D721Med (cell line): ENCODE data around the gene PSMB5.
"Not testable (repeated sequence)": the region's sequence is repeated elsewhere in the genome, so short reads cannot be mapped to it uniquely, and the experiment has no call there.

Experiments used
- DNase-seq: peaks from one replicate; pipeline ENCODE4 v3.0.0; 2011; ENCODE audit warnings: low spot score; ENCODE audit not compliant: insufficient read length
- FAIRE-seq: peaks from 2 replicates; lab custom pipeline; 2011; peaks lifted over from hg19 to GRCh38; lab: Jason Lieb, UNC
- TF ChIP-seq, protein P1 (sequence below): IDR thresholded peaks from 2 replicates; pipeline ENCODE4 v1.5.1; 2012; ENCODE audit warnings: mild to moderate bottlenecking, control low read depth; ENCODE audit not compliant: insufficient read depth; ENCODE audit errors: missing control alignments

Gene PSMB5

DNA sequence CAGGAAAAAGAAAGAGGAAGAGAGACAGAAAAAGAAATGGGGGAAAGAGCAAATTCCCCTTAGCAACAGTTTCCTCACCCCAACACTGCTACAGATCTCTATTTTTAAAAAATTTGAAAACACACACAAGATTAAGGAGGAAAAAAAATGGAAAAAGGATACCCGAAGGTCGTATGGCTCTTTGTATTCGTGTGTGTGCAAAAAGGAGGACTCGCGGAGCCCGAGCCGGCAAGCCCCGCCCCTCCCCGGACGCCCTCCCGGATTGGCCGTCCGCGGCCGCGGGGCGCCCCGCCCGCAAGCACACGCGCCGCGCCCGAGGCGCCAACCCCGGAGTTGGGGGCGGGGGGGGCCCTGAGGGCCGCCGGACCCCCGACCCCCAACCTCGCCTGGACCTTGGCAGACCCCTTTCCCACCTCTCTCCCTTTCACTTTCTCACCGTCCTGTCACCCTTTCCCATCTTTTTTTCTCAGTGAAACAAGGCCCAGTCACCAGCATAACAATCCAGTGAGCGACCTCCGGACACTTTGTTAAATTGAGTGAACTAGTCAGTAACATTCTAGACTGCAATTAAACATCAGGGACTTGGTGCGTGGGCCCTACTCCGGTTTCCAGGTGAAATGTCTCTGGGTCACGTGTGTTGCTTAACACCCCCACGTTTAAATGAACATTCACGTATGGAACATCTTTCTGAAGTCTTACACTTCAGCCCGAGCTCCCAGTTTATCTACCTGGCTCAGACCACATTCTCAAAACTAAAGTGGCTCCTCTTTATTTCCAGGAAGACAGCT, 24.6 kb downstream of the PSMB5 start, which contains the start of gene C14orf93:
Gene C14orf93, minus strand, starts transcription at position 205 of the 788 bp plus-strand sequence. CDS start 11,120 bp downstream, outside the sequence.
- DNase-seq (no peak), FAIRE-seq (no peak)
- TF ChIP-seq, protein P1, sequence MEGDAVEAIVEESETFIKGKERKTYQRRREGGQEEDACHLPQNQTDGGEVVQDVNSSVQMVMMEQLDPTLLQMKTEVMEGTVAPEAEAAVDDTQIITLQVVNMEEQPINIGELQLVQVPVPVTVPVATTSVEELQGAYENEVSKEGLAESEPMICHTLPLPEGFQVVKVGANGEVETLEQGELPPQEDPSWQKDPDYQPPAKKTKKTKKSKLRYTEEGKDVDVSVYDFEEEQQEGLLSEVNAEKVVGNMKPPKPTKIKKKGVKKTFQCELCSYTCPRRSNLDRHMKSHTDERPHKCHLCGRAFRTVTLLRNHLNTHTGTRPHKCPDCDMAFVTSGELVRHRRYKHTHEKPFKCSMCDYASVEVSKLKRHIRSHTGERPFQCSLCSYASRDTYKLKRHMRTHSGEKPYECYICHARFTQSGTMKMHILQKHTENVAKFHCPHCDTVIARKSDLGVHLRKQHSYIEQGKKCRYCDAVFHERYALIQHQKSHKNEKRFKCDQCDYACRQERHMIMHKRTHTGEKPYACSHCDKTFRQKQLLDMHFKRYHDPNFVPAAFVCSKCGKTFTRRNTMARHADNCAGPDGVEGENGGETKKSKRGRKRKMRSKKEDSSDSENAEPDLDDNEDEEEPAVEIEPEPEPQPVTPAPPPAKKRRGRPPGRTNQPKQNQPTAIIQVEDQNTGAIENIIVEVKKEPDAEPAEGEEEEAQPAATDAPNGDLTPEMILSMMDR = no peak

DNA sequence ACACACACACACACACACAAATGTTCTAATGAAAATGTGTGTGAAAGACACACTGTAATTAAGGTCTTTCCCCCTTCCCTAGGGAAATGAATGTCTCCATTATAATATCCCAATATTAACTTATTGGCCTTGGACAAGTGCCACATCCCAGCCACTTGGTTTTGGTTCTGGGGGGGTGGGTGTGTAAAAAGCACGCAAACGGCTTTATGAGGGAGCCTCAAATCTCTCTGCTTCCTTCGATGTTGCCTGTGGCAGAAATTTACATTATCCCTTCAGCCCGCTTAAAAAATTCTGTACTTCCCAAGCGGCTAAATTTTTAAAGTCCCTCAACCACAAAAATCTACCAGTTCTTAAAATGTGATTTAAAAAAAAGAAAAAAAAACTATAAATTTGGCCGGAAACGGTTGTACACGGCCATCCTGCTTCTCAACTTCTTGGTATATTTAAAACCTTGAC, 25.2 kb downstream of the PSMB5 start:
- FAIRE-seq = no peak
- DNase-seq = no peak
- TF ChIP-seq, protein P1 = no peak

DNA sequence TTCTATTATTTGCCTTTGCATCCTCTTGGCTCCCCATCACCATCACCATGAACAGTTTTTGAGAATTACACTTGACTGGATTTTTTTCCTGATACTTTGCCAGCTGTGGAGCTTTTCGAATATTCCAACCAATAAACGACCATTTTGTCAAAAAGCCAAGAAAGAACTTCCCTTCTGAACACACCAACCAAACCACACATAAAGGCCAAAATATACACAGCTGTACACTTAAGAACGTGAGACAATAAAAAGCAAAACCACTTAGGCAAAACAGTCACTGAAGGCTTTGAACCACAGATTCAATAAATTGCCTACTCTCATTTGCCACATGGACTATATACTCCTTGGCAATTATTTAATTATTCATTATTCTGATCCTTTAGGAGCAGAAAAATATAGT, 25.9 kb downstream of the PSMB5 start:
- no peak for FAIRE-seq
- TF ChIP-seq, protein P1 = no peak
- DNase-seq = no peak

DNA sequence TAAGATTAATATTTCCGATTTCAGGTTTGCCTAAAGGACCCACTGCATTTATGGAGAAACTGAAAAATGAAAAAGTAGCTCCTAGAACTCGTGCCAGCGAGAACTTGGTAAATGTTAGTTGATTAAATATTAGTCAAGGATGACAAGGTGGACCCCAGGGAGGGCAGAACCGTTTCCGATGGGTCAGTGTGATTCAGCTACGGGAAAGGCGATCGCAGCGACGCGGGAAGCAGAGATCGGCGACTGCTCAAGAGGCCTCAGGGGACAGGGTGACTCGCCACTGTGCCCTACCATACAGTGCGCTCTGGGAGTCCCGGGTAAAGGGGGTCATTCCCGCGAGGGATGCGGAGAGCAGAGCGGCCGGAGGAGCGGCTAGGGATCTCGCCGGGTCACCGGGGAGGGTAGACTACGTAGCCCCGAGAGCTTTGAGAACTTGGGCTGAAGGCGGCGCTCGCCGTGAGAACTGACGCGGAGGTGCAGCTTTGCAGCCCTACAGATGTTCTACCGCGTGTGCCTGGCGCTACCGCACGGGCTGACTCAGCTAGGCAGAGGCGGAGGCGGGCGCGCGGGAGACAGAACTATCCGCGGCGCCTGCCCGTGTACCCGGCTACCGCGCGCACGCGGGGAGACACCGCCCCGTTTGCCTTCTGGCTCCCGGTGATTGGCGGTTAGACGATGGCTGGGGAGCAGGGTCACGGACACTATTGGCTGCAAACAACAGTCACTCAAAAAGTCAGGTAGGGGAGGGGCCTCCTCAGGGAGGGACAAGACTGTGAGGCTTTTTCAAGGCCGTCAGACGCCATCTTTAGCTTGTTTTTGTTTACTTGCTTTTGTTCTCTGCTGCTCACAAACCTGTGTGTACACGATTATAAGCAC, 27.9 kb downstream of the PSMB5 start:
- peak; percentile 66 for DNase-seq
- TF ChIP-seq, protein P1 = peak; percentile 19
- no peak for FAIRE-seq

DNA sequence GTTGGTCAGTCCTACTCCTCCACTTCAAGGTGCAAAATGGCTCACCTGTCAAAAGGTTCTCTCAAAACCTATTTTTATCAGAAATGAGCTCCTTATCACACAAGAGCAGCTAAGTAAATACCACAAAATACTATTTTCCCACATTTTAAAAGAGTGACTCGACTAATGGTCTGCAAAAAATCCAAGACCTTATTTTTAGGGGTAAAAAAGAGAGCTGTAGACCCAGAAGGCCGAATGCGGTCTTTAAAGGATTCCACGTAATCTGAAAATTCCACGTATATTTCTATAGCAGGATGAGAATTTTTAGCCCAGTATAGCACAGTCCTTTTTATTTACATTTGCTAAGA, 28.5 kb downstream of the PSMB5 start:
- FAIRE-seq (no peak), DNase-seq (no peak)
- TF ChIP-seq, protein P1 = no peak

DNA sequence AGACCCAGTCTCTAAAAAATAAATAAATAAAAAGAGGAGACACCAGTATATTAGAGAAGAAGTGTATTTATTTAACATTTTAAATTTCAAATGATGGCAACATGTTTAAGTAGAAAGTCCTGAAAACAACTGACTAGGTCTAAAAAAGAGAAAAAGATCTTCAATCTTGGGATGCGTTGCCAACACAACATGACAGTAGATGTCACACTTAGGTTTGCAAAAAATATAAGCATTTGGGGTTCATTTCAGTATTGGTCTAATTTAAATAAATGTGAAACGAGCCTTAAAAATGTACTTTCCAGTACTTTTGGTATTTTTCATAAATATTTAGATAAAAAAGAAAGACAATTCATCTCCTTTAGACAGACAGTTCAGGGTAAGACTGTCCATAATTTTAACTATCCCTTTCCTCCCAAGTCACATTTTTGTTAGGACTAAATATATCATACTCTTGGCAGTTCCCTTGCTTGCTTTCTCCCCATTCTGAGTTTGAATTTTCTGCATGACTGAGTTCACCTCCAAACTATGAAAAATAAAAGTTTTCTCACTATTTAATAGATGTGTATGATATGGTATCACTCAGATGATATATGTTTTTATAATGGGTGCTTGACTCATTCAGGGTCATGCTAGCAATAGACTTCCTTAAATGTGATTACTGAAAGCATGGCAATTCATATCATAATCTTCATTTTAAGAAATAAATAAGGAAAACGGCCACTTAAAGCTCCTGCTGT, 29.1 kb downstream of the PSMB5 start:
- DNase-seq = no peak
- no peak for FAIRE-seq
- TF ChIP-seq, protein P1 = no peak

DNA sequence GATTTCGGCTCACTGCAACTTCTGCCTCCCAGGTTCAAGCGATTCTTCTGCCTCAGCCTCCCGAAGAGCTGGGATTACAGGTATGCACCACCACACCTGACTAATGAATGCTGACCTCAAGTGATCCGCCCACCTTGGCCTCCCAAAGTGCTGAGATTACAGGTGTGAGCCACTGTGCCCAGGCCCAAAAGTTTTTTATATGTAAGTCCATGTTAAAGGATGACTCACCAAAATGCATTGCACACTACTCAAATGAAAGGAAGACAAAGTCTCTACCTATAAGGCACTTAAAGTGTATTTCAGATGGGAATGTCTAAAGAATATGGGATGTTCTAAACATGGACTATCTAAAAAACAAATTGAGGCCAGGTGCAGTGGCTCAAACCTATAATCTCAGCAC, 30.4 kb downstream of the PSMB5 start:
- not testable (repeated sequence) for FAIRE-seq, DNase-seq
